ENCODE results near the gene PNPLA3. TPM values are rescaled to one million over a fixed set of nuclear protein-coding genes. Genes with fewer than 3 reads are reported as not detected.
A peak's percentile ranks its signal among the peaks of the same experiment; 100 is the strongest.

PNPLA3 gene
- total and polyA plus RNA-seq, 2 of the 4 experiments (the other 2 are of a cell fraction): 3.6 to 7.5 TPM

GRCh38 chr22:43951391-43951790 lies 27.8 kb downstream of the PNPLA3 start:
- H2BK20ac ChIP-seq (ENCODE audit: low read depth, low read length): no peak overlapping the region
- no peak overlapping the region for H4K5ac ChIP-seq (ENCODE audit: low read depth, low read length)
- no peaks in the 10 kb centered on the region for H3K36me3 ChIP-seq (ENCODE audit: control insufficient read depth, insufficient read depth, low read length)
- H2AK5ac ChIP-seq (ENCODE audit: low read depth, low read length): no peak overlapping the region
- H2BK120ac ChIP-seq (ENCODE audit: low read depth, low read length): no peak overlapping the region
- H2AFZ ChIP-seq (replicated peaks; ENCODE audit: low read length, poor library complexity): peak overlapping the region; percentile 18
- H3K4me2 ChIP-seq (ENCODE audit: low read depth, low read length): no peak overlapping the region
- H3K9me1 ChIP-seq (ENCODE audit: insufficient read depth, low read length): no peaks in the 10 kb centered on the region; the same call in 1 of the 2 replicates
- no peaks in the 10 kb centered on the region for H3K27me3 ChIP-seq (ENCODE audit: control insufficient read depth, insufficient read depth, low read length)
- peaks cover 9 to 22% of the 10 kb centered on the region in 2 experiments; a peak in 3 of 4 replicates for H3K79me1 ChIP-seq (ENCODE audit: low read depth in 1 of 2, low read length in 2 of 2)
- ATAC-seq (ENCODE audit: low read depth): no peak
- CTCF ChIA-PET: no interaction called here
- no peak overlapping the region for H3K18ac ChIP-seq (ENCODE audit: low read depth, low read length)
- peaks cover 4% of the 10 kb centered on the region for H3K4me1 ChIP-seq (ENCODE audit: control insufficient read depth, insufficient read depth, low read length)
- H3K27ac ChIP-seq (ENCODE audit: insufficient read depth, low read length): no peak overlapping the region
- no peaks in the 10 kb centered on the region for H4K20me1 ChIP-seq (ENCODE audit: insufficient read depth, low read length)
- intact Hi-C loops (cut with micrococcal nuclease) (no loop called here), dilution Hi-C loops (cut with HindIII; ENCODE audit: low sequenced_read_pairs, unreplicated experiment) (no loop called here), in situ Hi-C loops (cut with MboI; ENCODE audit: low sequenced_read_pairs) (no loop called here)
- H2BK15ac ChIP-seq (ENCODE audit: low read depth, low read length): no peak overlapping the region
- H2BK5ac ChIP-seq (ENCODE audit: low read depth, low read length, poor library complexity, severe bottlenecking): no peak overlapping the region
- H2AK9ac ChIP-seq (replicated peaks; ENCODE audit: low read depth, low read length, poor library complexity): no peak overlapping the region
- no peaks in the 10 kb centered on the region for H3K9me3 ChIP-seq (ENCODE audit: control insufficient read depth, insufficient read depth, low read length)
- 100% methylated on average over 1 of the region's 5 CpGs; no CpG with 5 or more reads in 1 of the 2 experiments for WGBS, 2 experiments (ENCODE audit: extremely low coverage in 2 of 2, insufficient read length in 1 of 2)
- no peak for DNase-seq
- TF ChIP-seq MAZ (IDR thresholded peaks at IDR 0.05; ENCODE audit: borderline replicate concordance, low read depth, low read length): no peak
- TF ChIP-seq MAFK (IDR thresholded peaks at IDR 0.05; ENCODE audit: low read depth, low read length): no peak
- TF ChIP-seq CHD1 (IDR thresholded peaks at IDR 0.05; ENCODE audit: low read depth, low read length): no peak
- TF ChIP-seq POLR2A (IDR thresholded peaks at IDR 0.05; ENCODE audit: low read depth, low read length): no peak
- no peak for TF ChIP-seq MXI1 (IDR thresholded peaks at IDR 0.05; ENCODE audit: borderline replicate concordance, low read depth, low read length)
- no peak for TF ChIP-seq CEBPB (IDR thresholded peaks at IDR 0.05; ENCODE audit: low read depth, low read length)
- TF ChIP-seq RFX5 (IDR thresholded peaks at IDR 0.05; ENCODE audit: low read depth, low read length): no peak
- TF ChIP-seq USF2 (IDR thresholded peaks at IDR 0.05; ENCODE audit: low read depth, low read length): no peak
- TF ChIP-seq BHLHE40 (IDR thresholded peaks at IDR 0.05; ENCODE audit: low read depth, low read length): no peak
- TF ChIP-seq SMC3 (IDR thresholded peaks at IDR 0.05; ENCODE audit: low read depth, low read length): no peak
- no peak for TF ChIP-seq RAD21 (IDR thresholded peaks at IDR 0.05; ENCODE audit: low read length)
- no peak for TF ChIP-seq FOS (IDR thresholded peaks at IDR 0.05; ENCODE audit: low read depth, low read length)
- TF ChIP-seq ELK1 (IDR thresholded peaks at IDR 0.05; ENCODE audit: borderline replicate concordance, low read depth, low read length): no peak
- no peak for TF ChIP-seq NFE2L2 (IDR thresholded peaks at IDR 0.05; ENCODE audit: low read depth, low read length)
- TF ChIP-seq CTCF (conservative IDR thresholded peaks at IDR 0.05; ENCODE audit: low read depth, low read length): no peak
- no peak for TF ChIP-seq RCOR1 (IDR thresholded peaks at IDR 0.05; ENCODE audit: insufficient replicate concordance, low read length)
- H3K14ac ChIP-seq (replicated peaks; ENCODE audit: low read depth, low read length): no peak overlapping the region
- H3K23ac ChIP-seq (ENCODE audit: low read depth, low read length): no peak overlapping the region
- no peak overlapping the region for H4K8ac ChIP-seq (ENCODE audit: low read depth in 2 of 2, low read length in 2 of 2)
- BruUV-seq (replicated peaks): no TSS peak
- no peak overlapping the region for H4K91ac ChIP-seq (ENCODE audit: insufficient read depth, low read depth, low read length)
- H3K9ac ChIP-seq (ENCODE audit: low read depth, low read length): no peak overlapping the region
- POLR2A ChIA-PET (ENCODE audit: unreplicated experiment): no interaction called here
- H3K4ac ChIP-seq (ENCODE audit: low read depth, low read length): no peak overlapping the region
- no peak overlapping the region for H3K56ac ChIP-seq (ENCODE audit: extremely low read depth, insufficient read depth, low read length)
- no peak overlapping the region for H3K4me3 ChIP-seq (ENCODE audit: insufficient read depth, low read depth, low read length)
